Stimulated activated CD8-positive, alpha-beta memory T cell treated with anti-CD3 and anti-CD28 coated beads, Interleukin-12 subunit alpha, Interleukin-12 subunit beta, amount 100 ng/mL, for 4 hours (primary cell): ENCODE measurements around the gene AATF.
A peak's percentile ranks its signal among the peaks of the same experiment; 100 is the strongest.

Source experiments
- DNase-seq: peaks from one replicate; pipeline ENCODE4 v3.0.0-alpha.2; 2020; ENCODE audit warnings: low read depth

AATF gene

GRCh38 chr17:36948717-36949460 lies at the start of gene AATF:
AATF (plus strand) TSS chr17:36948954; CDS start chr17:36949126, 172 bp downstream.
- DNase-seq, result peak; percentile 93

- no peak for DNase-seq
Measured at GRCh38 chr17:36899250-36900159, 49.2 kb upstream of the AATF start.

GRCh38 chr17:36900160-36900512 lies 48.6 kb upstream of the AATF start:
- DNase-seq, result no peak

- DNase-seq, result no peak
Measured at GRCh38 chr17:36901506-36901905, 47.2 kb upstream of the AATF start.

GRCh38 chr17:36907407-36907806 lies 41.3 kb upstream of the AATF start:
- DNase-seq, result no peak

GRCh38 chr17:36910513-36910912 lies 38.2 kb upstream of the AATF start:
- DNase-seq, result no peak

GRCh38 chr17:36911001-36911400 lies 37.8 kb upstream of the AATF start:
- DNase-seq, result no peak

GRCh38 chr17:36913132-36913531 lies 35.6 kb upstream of the AATF start:
- no peak for DNase-seq

GRCh38 chr17:36918211-36918691 lies 30.5 kb upstream of the AATF start:
- no peak for DNase-seq

GRCh38 chr17:36919407-36919968 lies 29.3 kb upstream of the AATF start:
- DNase-seq, result no peak

- DNase-seq, result no peak
Measured at GRCh38 chr17:36920032-36921005, 28.4 kb upstream of the AATF start.

GRCh38 chr17:36921095-36921851 lies 27.5 kb upstream of the AATF start:
- no peak for DNase-seq

GRCh38 chr17:36922175-36922574 lies 26.6 kb upstream of the AATF start:
- no peak for DNase-seq

GRCh38 chr17:36923814-36924221 lies 24.9 kb upstream of the AATF start:
- DNase-seq, result no peak

GRCh38 chr17:36926226-36926625 lies 22.5 kb upstream of the AATF start:
- DNase-seq, result no peak

- DNase-seq, result no peak
Measured at GRCh38 chr17:36926701-36927100, 22.1 kb upstream of the AATF start.

GRCh38 chr17:36928471-36929345 lies 20.0 kb upstream of the AATF start:
- no peak for DNase-seq

GRCh38 chr17:36929851-36930582 lies 18.7 kb upstream of the AATF start:
- DNase-seq, result no peak

- DNase-seq, result no peak
Measured at GRCh38 chr17:36930583-36930900, 18.2 kb upstream of the AATF start.
